Fibroblast of lung (primary cell): ENCODE results near the gene WNT10A. TPM values are rescaled to one million over a fixed set of nuclear protein-coding genes. Genes with fewer than 3 reads are reported as not detected.

Experiments
- DNase-seq, 2 donors: peaks; one replicate each; pipeline versions ENCODE4 v3.0.0 to v3.0.0-alpha.2; 2010; ENCODE audit warnings: low read depth in 2 of 2
- H2AFZ ChIP-seq: 2 replicates; pipeline ENCODE4 v1.5.1; 2012; ENCODE audit warnings: low read length, control low read depth, inconsistent platforms
- H3K27ac ChIP-seq: 2 replicates; pipeline ENCODE4 v1.5.1; 2011; ENCODE audit warnings: low read length, control low read depth; ENCODE audit not compliant: insufficient read depth
- H3K27me3 ChIP-seq: 2 replicates; pipeline ENCODE4 v1.5.1; 2011; ENCODE audit warnings: mild to moderate bottlenecking, low read length; ENCODE audit not compliant: control insufficient read depth, insufficient read depth
- H3K36me3 ChIP-seq: 2 replicates; pipeline ENCODE4 v1.5.1; 2011; ENCODE audit warnings: low read length; ENCODE audit not compliant: control insufficient read depth, insufficient read depth
- H3K4me1 ChIP-seq: 2 replicates; pipeline ENCODE4 v1.5.1; 2011; ENCODE audit warnings: low read length; ENCODE audit not compliant: control insufficient read depth, insufficient read depth; ENCODE audit errors: extremely low read depth
- H3K4me2 ChIP-seq: 2 replicates; pipeline ENCODE4 v1.5.1; 2011; ENCODE audit warnings: low read length, control low read depth; ENCODE audit not compliant: insufficient read depth; ENCODE audit errors: extremely low read depth
- H3K4me3 ChIP-seq, 4 experiments: fragments of 200-600 bp in 1 of 4; sonication (generic) in 1 of 4; replicated peaks in 1 of 4; 2 replicates each; pipeline ENCODE4 v1.5.1; 2011 to 2016; ENCODE audit warnings: low read length in 4 of 4, low read depth in 3 of 4, mild to moderate bottlenecking in 3 of 4, control low read depth in 2 of 4, inconsistent platforms in 1 of 4, mixed read lengths in 1 of 4; ENCODE audit not compliant: insufficient read depth in 1 of 4; ENCODE audit errors: control extremely low read depth in 1 of 4
- H3K79me2 ChIP-seq: 2 replicates; pipeline ENCODE4 v1.5.1; 2012; ENCODE audit warnings: mild to moderate bottlenecking, low read length, inconsistent platforms; ENCODE audit not compliant: control insufficient read depth, insufficient read depth
- H3K9ac ChIP-seq: 2 replicates; pipeline ENCODE4 v1.5.1; 2011; ENCODE audit warnings: mild to moderate bottlenecking, low read length, control low read depth; ENCODE audit not compliant: insufficient read depth
- H3K9me3 ChIP-seq: 2 replicates; pipeline ENCODE4 v1.5.1; 2012; ENCODE audit warnings: low read depth, low read length; ENCODE audit not compliant: control insufficient read depth, insufficient read depth
- H4K20me1 ChIP-seq: 2 replicates; pipeline ENCODE4 v1.5.1; 2011; ENCODE audit warnings: low read length; ENCODE audit not compliant: control insufficient read depth, insufficient read depth; ENCODE audit errors: extremely low read depth
- EZH2 ChIP-seq: IDR thresholded peaks from 2 replicates; pipeline ENCODE4 v1.5.1; 2012; ENCODE audit warnings: low read length, control low read depth, mild to moderate bottlenecking; ENCODE audit errors: missing control alignments
- polyA plus RNA-seq, 2 donors: library from polyadenylated mRNA; depleted of rRNA in 1 of 2; stranded (reverse) in 1 of 2; unstranded in 1 of 2; fragments of >200 nt; gene quantifications; 2 replicates each; pipeline ENCODE4 v1.2.1, GENCODE V29; 2011 to 2012; ENCODE audit warnings: missing spikeins in 1 of 2
- total RNA-seq: library from RNA; depleted of rRNA; stranded (reverse); fragments of >200 nt; gene quantifications from 2 replicates; pipeline ENCODE4 v1.2.1, GENCODE V29; 2014
- TF ChIP-seq, protein P1 (sequence below), 2 donors: IDR thresholded peaks in 1 of 2; conservative IDR thresholded peaks in 1 of 2; 1 replicate in 1 of 2; 2 replicates in 1 of 2; pipeline ENCODE4 v1.5.1; 2011 to 2012; ENCODE audit warnings: low read length in 2 of 2, control low read depth in 1 of 2, inconsistent platforms in 1 of 2, low read depth in 1 of 2, mild to moderate bottlenecking in 1 of 2

WNT10A gene
- total and polyA plus RNA-seq, 2 donors (not counting 1 experiment from before 2014, with no cell fraction given), result not detected

DNA sequence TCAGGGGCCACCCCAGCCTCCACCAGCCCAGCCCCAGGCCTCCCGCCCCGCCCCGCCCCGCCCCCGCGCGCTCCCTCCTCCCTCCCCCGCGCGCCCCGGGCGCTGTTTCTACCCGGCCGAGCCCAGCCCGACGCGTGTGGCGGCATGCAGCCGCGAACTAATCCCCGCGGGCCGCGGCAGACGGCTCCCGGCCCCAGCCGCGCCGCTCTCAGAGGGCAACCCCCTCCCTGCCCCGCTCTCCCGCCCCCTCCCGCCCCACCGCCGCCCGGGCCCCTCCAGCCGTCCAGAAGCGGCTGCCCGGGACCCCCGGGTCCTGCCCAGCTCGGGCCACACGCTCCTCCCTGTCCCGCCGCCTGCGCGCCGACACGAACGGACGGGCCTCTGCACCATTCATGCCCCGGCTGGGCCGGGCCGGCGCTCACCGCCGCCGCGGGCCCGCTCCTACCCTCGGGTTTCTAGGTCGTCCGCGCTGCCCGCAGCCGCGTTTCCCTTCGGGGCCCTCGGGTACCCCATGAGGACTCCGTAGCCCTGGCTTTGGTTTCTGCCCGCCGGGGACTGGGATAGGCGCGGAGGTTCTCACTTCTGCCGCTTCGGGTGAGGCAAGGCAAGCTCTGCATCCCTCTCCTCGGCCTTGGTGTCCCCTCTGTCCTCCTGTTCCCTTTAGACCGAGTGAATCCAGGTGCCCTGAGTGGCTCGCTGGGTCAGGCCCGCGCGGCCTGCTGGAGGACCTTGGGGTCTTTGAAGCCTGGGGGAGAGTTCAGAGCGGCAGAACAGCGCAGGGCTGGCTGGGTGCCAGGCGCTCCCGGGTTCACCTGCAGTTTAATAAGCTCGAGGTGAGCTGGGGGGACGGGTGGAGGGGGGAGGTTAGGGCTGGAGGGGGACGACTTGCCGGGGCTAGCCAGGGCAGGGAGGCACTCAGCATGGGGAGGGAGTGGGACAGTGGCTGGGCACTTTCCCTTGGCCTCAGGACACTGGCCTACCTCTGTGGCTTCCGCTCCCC, 3.1 kb downstream of the WNT10A start:
- H3K9ac ChIP-seq, result no peak overlapping the region
- no peak overlapping the region for H2AFZ ChIP-seq
- H3K4me1 ChIP-seq, result no peaks in the 10 kb centered on the region
- no peaks in the 10 kb centered on the region for H3K9me3 ChIP-seq
- no peaks in the 10 kb centered on the region for H3K79me2 ChIP-seq
- DNase-seq, result no peak
- H3K27ac ChIP-seq, result no peak overlapping the region
- H3K4me2 ChIP-seq, result no peak overlapping the region
- peaks cover 54% of the 10 kb centered on the region for H3K27me3 ChIP-seq
- H4K20me1 ChIP-seq, result no peaks in the 10 kb centered on the region
- no peak overlapping the region for H3K4me3 ChIP-seq
- TF ChIP-seq, protein P1, sequence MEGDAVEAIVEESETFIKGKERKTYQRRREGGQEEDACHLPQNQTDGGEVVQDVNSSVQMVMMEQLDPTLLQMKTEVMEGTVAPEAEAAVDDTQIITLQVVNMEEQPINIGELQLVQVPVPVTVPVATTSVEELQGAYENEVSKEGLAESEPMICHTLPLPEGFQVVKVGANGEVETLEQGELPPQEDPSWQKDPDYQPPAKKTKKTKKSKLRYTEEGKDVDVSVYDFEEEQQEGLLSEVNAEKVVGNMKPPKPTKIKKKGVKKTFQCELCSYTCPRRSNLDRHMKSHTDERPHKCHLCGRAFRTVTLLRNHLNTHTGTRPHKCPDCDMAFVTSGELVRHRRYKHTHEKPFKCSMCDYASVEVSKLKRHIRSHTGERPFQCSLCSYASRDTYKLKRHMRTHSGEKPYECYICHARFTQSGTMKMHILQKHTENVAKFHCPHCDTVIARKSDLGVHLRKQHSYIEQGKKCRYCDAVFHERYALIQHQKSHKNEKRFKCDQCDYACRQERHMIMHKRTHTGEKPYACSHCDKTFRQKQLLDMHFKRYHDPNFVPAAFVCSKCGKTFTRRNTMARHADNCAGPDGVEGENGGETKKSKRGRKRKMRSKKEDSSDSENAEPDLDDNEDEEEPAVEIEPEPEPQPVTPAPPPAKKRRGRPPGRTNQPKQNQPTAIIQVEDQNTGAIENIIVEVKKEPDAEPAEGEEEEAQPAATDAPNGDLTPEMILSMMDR (conservative IDR thresholded peaks at IDR 0.05 in 1 of 2, IDR thresholded peaks at IDR 0.05 in 1 of 2; ENCODE audit: low read depth in 1 of 2, low read length in 2 of 2), result no peak
- TF ChIP-seq EZH2, result peak; percentile 94
- H3K36me3 ChIP-seq, result no peaks in the 10 kb centered on the region

DNA sequence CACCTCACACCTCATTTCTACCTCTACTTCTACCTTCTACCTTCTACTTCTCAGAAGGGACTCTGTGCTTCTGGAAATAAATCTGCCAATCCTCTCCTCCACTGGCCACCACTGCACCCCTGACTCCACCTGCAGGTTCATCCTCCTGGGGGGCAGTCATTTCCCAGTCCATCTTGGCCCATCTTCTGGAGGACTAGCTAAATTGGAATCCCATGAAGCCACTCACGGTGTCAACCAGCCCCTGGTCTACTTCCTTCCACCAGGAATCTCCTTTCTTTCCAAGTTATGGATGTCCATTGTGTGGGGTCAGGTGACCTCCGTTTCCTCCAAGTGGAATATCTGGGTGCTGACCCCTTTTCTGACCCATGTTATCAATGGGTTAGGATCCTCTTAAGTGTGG, 3.9 kb downstream of the WNT10A start:
- Histone ChIP-seq H3K9me3 (no peaks in the 10 kb centered on the region), H3K79me2 (no peaks in the 10 kb centered on the region), H3K4me2 (no peak overlapping the region), H3K4me1 (no peaks in the 10 kb centered on the region), H4K20me1 (no peaks in the 10 kb centered on the region), H2AFZ (no peak overlapping the region), H3K27me3 (peaks cover 49% of the 10 kb centered on the region), H3K9ac (no peak overlapping the region), H3K36me3 (no peaks in the 10 kb centered on the region), H3K4me3 (no peak overlapping the region), H3K27ac (no peak overlapping the region)
- TF ChIP-seq, protein P1 (conservative IDR thresholded peaks at IDR 0.05 in 1 of 2, IDR thresholded peaks at IDR 0.05 in 1 of 2; ENCODE audit: low read depth in 1 of 2, low read length in 2 of 2), result no peak
- no peak for TF ChIP-seq EZH2
- no peak for DNase-seq

DNA sequence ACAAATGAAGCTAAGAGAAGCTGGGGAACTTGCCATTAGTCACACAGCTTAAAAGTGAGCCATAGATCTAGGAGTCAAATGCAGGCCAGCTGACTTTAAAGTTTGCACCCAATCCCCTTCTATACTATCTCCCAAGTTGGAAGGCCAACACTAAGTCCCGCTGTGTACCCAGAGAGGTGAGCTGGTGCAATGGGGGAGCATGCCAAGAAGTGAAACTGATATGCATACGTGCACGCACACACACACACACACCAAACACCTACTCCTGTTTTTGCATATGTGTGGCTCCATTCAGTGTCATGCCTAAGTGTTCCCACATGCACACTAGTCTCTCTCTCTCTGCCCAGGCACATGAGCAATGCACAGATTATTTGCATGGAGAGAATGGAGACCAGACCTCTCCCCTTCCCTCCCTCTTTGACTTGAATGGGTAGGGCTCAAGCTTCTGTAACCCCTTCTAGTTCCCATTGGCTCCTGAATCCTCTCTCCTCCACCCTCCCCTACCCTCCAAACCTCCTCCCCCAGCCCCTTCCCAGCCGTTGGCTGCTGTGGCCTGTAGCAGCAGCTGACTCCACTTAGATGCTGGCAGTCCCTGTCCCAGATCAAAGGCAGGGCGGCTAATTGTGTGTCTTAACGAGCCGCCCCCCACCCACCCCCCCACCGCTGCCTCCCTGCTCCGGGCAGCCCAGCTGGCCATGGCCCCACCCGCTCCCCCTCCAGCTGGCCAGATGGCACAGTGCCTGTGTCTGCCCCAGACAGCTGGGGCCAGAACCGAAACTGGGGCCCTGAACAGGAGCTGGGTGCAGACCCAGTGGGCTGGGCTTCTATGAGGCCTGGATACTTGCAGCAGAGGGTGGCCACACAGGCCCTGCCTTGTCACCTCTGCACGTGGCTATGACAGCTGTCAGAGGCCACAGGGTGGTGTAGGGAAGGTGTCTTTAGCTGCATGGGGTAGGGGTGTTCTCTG, 5.6 kb downstream of the WNT10A start:
- H3K27ac ChIP-seq, result no peak overlapping the region
- no peak overlapping the region for H3K9ac ChIP-seq
- H3K9me3 ChIP-seq, result no peaks in the 10 kb centered on the region
- no peak for TF ChIP-seq EZH2
- TF ChIP-seq, protein P1 (conservative IDR thresholded peaks at IDR 0.05 in 1 of 2, IDR thresholded peaks at IDR 0.05 in 1 of 2; ENCODE audit: low read depth in 1 of 2, low read length in 2 of 2), result no peak
- H3K36me3 ChIP-seq, result no peaks in the 10 kb centered on the region
- H2AFZ ChIP-seq, result no peak overlapping the region
- H3K27me3 ChIP-seq, result peaks cover 36% of the 10 kb centered on the region
- H3K4me3 ChIP-seq, result no peak overlapping the region
- no peak for DNase-seq
- H3K4me1 ChIP-seq, result no peaks in the 10 kb centered on the region
- H3K79me2 ChIP-seq, result no peaks in the 10 kb centered on the region
- no peak overlapping the region for H3K4me2 ChIP-seq
- no peaks in the 10 kb centered on the region for H4K20me1 ChIP-seq
